Activated T-helper 2 cell treated with anti-CD3 and anti-CD28 coated beads, Interferon-gamma antibody, Interleukin-2, Interleukin-4, amounts not matched to agents 10 μg/mL and 5 μg/mL and 100 μg/mL, durations not matched to agents 14 hours and 24 hours and 36 hours (primary cell): ENCODE measurements around the gene MXD1. TPM values are rescaled to one million over a fixed set of nuclear protein-coding genes. Genes with fewer than 3 reads are reported as not detected.

Experiments used
- DNase-seq: peaks from one replicate; pipeline ENCODE4 v3.0.0; 2021; ENCODE audit warnings: low spot score
- H3K27ac Mint-ChIP-seq: one replicate; pipeline ENCODE4 v1.8.0; 2021; ENCODE audit warnings: mixed read lengths
- H3K27me3 Mint-ChIP-seq: one replicate; pipeline ENCODE4 v1.8.0; 2021; ENCODE audit warnings: low read depth, mixed read lengths
- H3K36me3 Mint-ChIP-seq: one replicate; pipeline ENCODE4 v1.8.0; 2021; ENCODE audit warnings: low read depth, mixed read lengths
- H3K4me1 Mint-ChIP-seq: one replicate; pipeline ENCODE4 v1.8.0; 2021; ENCODE audit warnings: low read depth, mixed read lengths
- H3K4me3 Mint-ChIP-seq: one replicate; pipeline ENCODE4 v1.8.0; 2021; ENCODE audit warnings: low read depth, mild to moderate bottlenecking, moderate library complexity, mixed read lengths
- H3K9me3 Mint-ChIP-seq: one replicate; pipeline ENCODE4 v1.8.0; 2021; ENCODE audit warnings: mixed read lengths
- intact Hi-C: fragments of 100-400 bp; cut with micrococcal nuclease; formaldehyde crosslinking; loops from one replicate; pipeline ENCODE4 v1.15.1; 2023
- total RNA-seq: library from RNA; stranded (reverse); gene quantifications from 2 replicates; pipeline ENCODE4 v1.2.3, GENCODE V29; 2022

MXD1 gene
- total RNA-seq, 1 donor from 2014 or later: 10.0 TPM

- Mint-ChIP-seq H3K36me3 (peaks cover 64% of the 10 kb centered on the region), H3K27ac (no peak overlapping the region), H3K9me3 (no peaks in the 10 kb centered on the region), H3K27me3 (no peaks in the 10 kb centered on the region), H3K4me3 (no peak overlapping the region), H3K4me1 (peaks cover 21% of the 10 kb centered on the region)
- no peak for DNase-seq
- intact Hi-C loops: no loop called here
Observed at GRCh38 chr2:69936906-69937305, 22.0 kb downstream of the MXD1 start.

- Mint-ChIP-seq H3K27me3 (no peaks in the 10 kb centered on the region), H3K9me3 (no peaks in the 10 kb centered on the region), H3K4me3 (no peak overlapping the region), H3K4me1 (peaks cover 14% of the 10 kb centered on the region), H3K36me3 (peaks cover 67% of the 10 kb centered on the region), H3K27ac (no peak overlapping the region)
- no peak for DNase-seq
- intact Hi-C loops: no loop called here
Observed at GRCh38 chr2:69937968-69938367, 23.1 kb downstream of the MXD1 start.

DNA sequence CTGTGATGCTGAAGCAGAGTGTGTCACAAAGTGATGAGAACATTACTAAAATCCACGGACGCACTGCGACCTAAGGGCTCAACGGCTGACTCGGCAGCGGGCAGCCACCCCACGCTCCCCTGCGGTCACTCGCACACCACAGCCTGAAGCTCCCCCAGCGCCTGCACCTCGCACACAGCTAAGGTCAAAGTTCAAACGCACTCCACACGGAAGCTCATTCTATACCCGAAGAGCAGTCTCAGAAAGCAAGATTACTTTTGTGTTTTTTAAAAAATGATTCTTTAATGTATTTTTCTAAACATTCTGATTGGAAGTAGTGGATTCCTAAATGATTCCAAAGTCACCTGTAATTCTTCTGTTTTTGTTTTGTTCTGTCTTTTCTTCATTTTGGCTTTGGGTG, 24.8 kb downstream of the MXD1 start:
- DNase-seq: no peak
- intact Hi-C loops: no loop called here
- H3K4me1 Mint-ChIP-seq: peaks cover 14% of the 10 kb centered on the region
- peaks cover 76% of the 10 kb centered on the region for H3K36me3 Mint-ChIP-seq
- no peaks in the 10 kb centered on the region for H3K9me3 Mint-ChIP-seq
- no peak overlapping the region for H3K27ac Mint-ChIP-seq
- H3K27me3 Mint-ChIP-seq: no peaks in the 10 kb centered on the region
- H3K4me3 Mint-ChIP-seq: no peak overlapping the region

DNA sequence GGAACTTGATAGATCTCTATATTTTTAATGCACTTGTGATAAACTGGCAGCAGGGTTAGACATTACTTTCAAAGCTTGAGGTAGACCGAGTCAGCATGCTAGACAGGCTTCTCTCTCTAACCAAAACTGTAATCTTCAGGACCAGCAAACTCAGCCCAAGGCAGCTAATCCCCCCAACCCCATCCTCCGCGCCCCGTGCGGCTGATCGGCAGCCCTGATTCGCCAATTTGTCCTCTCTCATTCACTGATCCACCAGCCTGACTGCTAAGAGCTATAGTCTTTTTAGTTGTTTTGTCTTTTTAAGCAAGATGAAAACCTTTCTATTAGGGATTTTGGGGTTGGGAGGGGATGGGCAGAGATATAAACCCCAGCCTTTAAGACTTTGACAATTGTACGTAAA, 25.8 kb downstream of the MXD1 start:
- Mint-ChIP-seq H3K9me3 (no peaks in the 10 kb centered on the region), H3K27ac (no peak overlapping the region), H3K4me3 (no peak overlapping the region), H3K27me3 (no peaks in the 10 kb centered on the region), H3K36me3 (peaks cover 72% of the 10 kb centered on the region), H3K4me1 (peaks cover 23% of the 10 kb centered on the region)
- intact Hi-C loops: no loop called here
- DNase-seq: no peak

- Mint-ChIP-seq H3K27ac (peak overlapping the region; percentile 76), H3K27me3 (no peaks in the 10 kb centered on the region), H3K36me3 (peaks cover 50% of the 10 kb centered on the region), H3K4me3 (no peak overlapping the region), H3K9me3 (no peaks in the 10 kb centered on the region), H3K4me1 (peaks cover 44% of the 10 kb centered on the region)
- intact Hi-C loops: no loop called here
- DNase-seq: no peak
Observed at GRCh38 chr2:69943000-69943842, 28.3 kb downstream of the MXD1 start.

GRCh38 chr2:69943843-69944525, 29.1 kb downstream of the MXD1 start:
- H3K27me3 Mint-ChIP-seq: no peaks in the 10 kb centered on the region
- intact Hi-C loops: no loop called here
- no peak overlapping the region for H3K27ac Mint-ChIP-seq
- peaks cover 42% of the 10 kb centered on the region for H3K36me3 Mint-ChIP-seq
- H3K4me3 Mint-ChIP-seq: no peak overlapping the region
- H3K4me1 Mint-ChIP-seq: peaks cover 44% of the 10 kb centered on the region
- DNase-seq: no peak
- no peaks in the 10 kb centered on the region for H3K9me3 Mint-ChIP-seq

GRCh38 chr2:69944756-69945155, 29.8 kb downstream of the MXD1 start:
- Mint-ChIP-seq H3K27ac (peak overlapping the region; percentile 3), H3K9me3 (no peaks in the 10 kb centered on the region), H3K4me3 (no peak overlapping the region), H3K4me1 (peaks cover 44% of the 10 kb centered on the region), H3K27me3 (no peaks in the 10 kb centered on the region), H3K36me3 (peaks cover 36% of the 10 kb centered on the region)
- no peak for DNase-seq
- intact Hi-C loops: loop anchor here (5.0 kb wide), 1 partner anchor 98 kb away; no protein-coding TSS in a partner anchor

DNA sequence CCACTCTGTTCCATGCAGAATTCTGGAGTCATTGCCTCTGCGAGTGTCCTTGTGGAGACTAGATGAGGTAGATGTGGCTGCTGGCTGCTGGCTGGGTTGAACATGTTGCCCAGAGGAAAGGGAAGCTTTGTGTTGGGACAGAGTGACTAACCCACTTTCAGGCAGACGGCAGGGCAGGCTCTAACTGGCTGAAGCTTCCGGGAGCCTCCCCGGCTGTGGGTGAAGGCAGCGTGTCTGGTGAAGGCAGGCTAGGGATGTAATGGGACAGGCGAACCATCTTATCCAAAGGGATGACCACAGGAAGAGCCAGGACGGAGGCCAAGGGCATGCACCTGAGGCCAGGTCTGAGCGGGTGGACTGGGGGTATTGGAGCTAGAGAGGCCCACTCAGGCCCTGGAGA, 30.5 kb downstream of the MXD1 start:
- no peak for DNase-seq
- no peaks in the 10 kb centered on the region for H3K9me3 Mint-ChIP-seq
- H3K4me3 Mint-ChIP-seq: peak overlapping the region; percentile 37
- intact Hi-C loops: loop anchor here (5.0 kb wide), 1 partner anchor 97 kb away; no protein-coding TSS in a partner anchor
- peaks cover 33% of the 10 kb centered on the region for H3K36me3 Mint-ChIP-seq
- H3K27me3 Mint-ChIP-seq: peaks cover 2% of the 10 kb centered on the region
- peaks cover 44% of the 10 kb centered on the region for H3K4me1 Mint-ChIP-seq
- peak overlapping the region; percentile 85 for H3K27ac Mint-ChIP-seq

- Mint-ChIP-seq H3K4me3 (no peak overlapping the region), H3K27ac (peak overlapping the region; percentile 85), H3K9me3 (no peaks in the 10 kb centered on the region), H3K36me3 (peaks cover 30% of the 10 kb centered on the region), H3K4me1 (peaks cover 44% of the 10 kb centered on the region), H3K27me3 (peaks cover 2% of the 10 kb centered on the region)
- DNase-seq: no peak
- intact Hi-C loops: loop anchor here (1.0 to 5.0 kb wide), 3 partner anchors 31 to 123 kb away; partner anchors contain the start of gene MXD1
Observed at GRCh38 chr2:69945941-69946340, 31.0 kb downstream of the MXD1 start.

GRCh38 chr2:69946351-69947324, 31.7 kb downstream of the MXD1 start:
- Mint-ChIP-seq H3K4me1 (peaks cover 44% of the 10 kb centered on the region), H3K4me3 (no peak overlapping the region), H3K27me3 (peaks cover 2% of the 10 kb centered on the region), H3K36me3 (peaks cover 23% of the 10 kb centered on the region), H3K9me3 (no peaks in the 10 kb centered on the region), H3K27ac (peak overlapping the region; percentile 85)
- DNase-seq: peak; percentile 67
- intact Hi-C loops: loop anchor here (1.0 to 5.0 kb wide), 3 partner anchors 32 to 123 kb away; partner anchors contain the start of gene MXD1

DNA sequence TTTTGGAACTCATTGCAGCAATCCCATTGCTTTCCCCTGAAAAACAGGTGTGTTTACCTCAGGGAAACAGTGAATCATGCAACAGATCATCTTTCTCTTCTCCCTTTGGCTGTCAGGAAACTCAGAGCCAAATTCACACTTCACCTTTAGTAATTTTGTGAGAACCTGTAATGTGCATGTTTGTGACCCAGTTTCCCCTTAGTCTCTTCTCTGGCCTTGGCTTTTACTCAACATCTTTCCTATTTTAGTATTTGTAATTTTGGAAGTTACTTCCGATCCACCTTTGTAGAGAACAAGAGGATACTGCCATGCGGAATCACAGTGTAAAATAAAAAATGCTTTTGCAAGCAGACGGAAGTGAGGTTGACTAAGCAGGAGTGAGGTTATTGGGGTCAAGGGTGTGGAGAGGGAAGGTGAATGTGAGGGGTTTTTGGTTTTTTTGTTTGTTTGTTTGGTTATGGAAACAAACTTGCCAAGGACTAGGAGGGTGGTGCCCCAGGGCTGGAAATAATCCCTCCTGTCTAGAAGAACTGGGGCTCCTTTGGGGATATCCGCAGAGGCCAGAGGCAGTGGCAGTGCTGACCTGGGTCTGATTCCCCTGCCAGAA, 32.5 kb downstream of the MXD1 start:
- no peak for DNase-seq
- H3K4me1 Mint-ChIP-seq: peaks cover 47% of the 10 kb centered on the region
- no peaks in the 10 kb centered on the region for H3K9me3 Mint-ChIP-seq
- H3K27ac Mint-ChIP-seq: peak overlapping the region; percentile 47
- no peak overlapping the region for H3K4me3 Mint-ChIP-seq
- intact Hi-C loops: loop anchor here (2.0 to 5.0 kb wide), 2 partner anchors 33 to 95 kb away; partner anchors contain the start of gene MXD1
- peaks cover 15% of the 10 kb centered on the region for H3K36me3 Mint-ChIP-seq
- H3K27me3 Mint-ChIP-seq: peaks cover 2% of the 10 kb centered on the region
